ENCODE data around the gene WDR62.
"Not testable (repeated sequence)": the region's sequence is repeated elsewhere in the genome, so short reads cannot be mapped to it uniquely, and the experiment has no call there.

The WDR62 gene

GRCh38 chr19:36040495-36040894, 14.2 kb upstream of the WDR62 start:
- no peak for DNase-seq

GRCh38 chr19:36041092-36041491, 13.6 kb upstream of the WDR62 start:
- not testable (repeated sequence) for DNase-seq

- DNase-seq: no peak
These were observed 12.9 kb upstream of the WDR62 start for GRCh38 chr19:36041831-36042230.

GRCh38 chr19:36043952-36044351, 10.7 kb upstream of the WDR62 start:
- no peak for DNase-seq

GRCh38 chr19:36046443-36047050, 8.2 kb upstream of the WDR62 start:
- DNase-seq: no peak

- no peak for DNase-seq
These were observed 6.9 kb upstream of the WDR62 start for GRCh38 chr19:36047835-36048234.

GRCh38 chr19:36049080-36049698, 5.5 kb upstream of the WDR62 start:
- DNase-seq: no peak

GRCh38 chr19:36051236-36051635, 3.5 kb upstream of the WDR62 start:
- no peak for DNase-seq

- no peak for DNase-seq
These were observed 3.1 kb upstream of the WDR62 start for GRCh38 chr19:36051637-36052036.

GRCh38 chr19:36054119-36054732, 471 bp upstream of the WDR62 start, which contains the start of gene THAP8:
Gene THAP8, minus strand, starts transcription at chr19:36054285. Its CDS starts 68 bp downstream, at chr19:36054217.
- peak; percentile 100 for DNase-seq

- no peak for DNase-seq
These were observed 3.9 kb downstream of the WDR62 start for GRCh38 chr19:36058481-36059179.

GRCh38 chr19:36059180-36059910, 4.6 kb downstream of the WDR62 start:
- DNase-seq: no peak

GRCh38 chr19:36060430-36060829, 5.7 kb downstream of the WDR62 start:
- peak; percentile 17 for DNase-seq

- no peak for DNase-seq
These were observed 6.7 kb downstream of the WDR62 start for GRCh38 chr19:36061367-36061766.

- no peak for DNase-seq
These were observed 10.1 kb downstream of the WDR62 start for GRCh38 chr19:36064826-36065225.

- no peak for DNase-seq
These were observed 13.0 kb downstream of the WDR62 start for GRCh38 chr19:36067681-36068080.

GRCh38 chr19:36068810-36069499, 14.3 kb downstream of the WDR62 start:
- DNase-seq: not testable (repeated sequence)

- DNase-seq: no peak
These were observed 17.4 kb downstream of the WDR62 start for GRCh38 chr19:36072081-36072480.

- DNase-seq: no peak
These were observed 18.6 kb downstream of the WDR62 start for GRCh38 chr19:36073121-36073876.

- DNase-seq: no peak
These were observed 24.8 kb downstream of the WDR62 start for GRCh38 chr19:36079389-36079945.

- no peak for DNase-seq
These were observed 26.7 kb downstream of the WDR62 start for GRCh38 chr19:36081385-36081784.
